HCEC 1CT (cell line): ENCODE data around the gene TSPEAR.

Source experiments
- DNase-seq: peaks from one replicate; pipeline ENCODE4 v3.0.0-alpha.2; 2017

TSPEAR gene

DNA sequence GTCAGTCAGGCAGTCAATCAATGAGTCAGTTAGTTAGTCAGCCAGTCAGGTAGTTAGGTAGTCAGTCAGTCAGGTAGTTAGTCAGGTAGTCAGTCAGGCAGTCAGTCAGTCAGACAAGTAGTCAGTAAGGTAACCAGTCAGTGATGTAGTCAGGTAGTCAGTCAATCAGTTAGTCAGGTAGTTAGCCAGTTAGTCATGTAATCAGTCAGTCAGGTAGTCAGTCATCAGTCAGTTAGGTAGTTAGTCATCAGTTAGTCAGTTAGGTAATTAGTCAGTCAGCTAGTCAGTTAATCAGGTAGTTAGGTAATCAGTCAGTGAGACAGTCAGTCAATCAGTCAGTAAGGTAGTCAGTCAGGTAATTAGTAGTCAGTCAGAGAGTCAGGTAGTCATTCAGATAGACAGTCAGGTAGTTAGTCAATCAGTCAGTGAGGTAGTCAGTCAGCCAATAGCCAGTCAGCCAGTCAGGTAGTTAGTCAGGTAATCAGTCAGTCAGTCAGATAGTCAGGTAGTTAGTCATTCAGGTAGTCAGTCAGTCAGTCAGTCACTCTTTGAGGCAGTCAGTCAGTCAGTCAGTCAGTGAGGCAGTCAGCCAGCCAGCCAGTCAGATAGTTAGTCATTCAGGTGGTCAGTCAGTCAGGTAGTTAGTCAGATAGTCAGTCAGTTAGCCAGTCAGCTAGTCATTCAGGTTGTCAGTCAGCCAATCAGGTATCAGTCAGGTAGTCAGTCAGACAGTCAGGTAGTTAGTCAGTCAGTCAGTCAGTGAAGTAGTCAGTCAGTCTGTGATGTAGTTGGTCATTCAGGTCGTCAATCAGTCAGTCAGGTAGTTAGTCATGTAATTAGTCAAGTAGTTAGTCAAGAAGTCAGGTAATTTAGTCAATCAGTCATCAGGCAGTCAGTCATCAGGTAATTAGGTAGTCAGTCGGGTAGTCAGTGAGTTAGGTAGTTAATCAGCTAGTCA is 186.7 kb downstream of the TSPEAR start:
- no peak for DNase-seq

DNA sequence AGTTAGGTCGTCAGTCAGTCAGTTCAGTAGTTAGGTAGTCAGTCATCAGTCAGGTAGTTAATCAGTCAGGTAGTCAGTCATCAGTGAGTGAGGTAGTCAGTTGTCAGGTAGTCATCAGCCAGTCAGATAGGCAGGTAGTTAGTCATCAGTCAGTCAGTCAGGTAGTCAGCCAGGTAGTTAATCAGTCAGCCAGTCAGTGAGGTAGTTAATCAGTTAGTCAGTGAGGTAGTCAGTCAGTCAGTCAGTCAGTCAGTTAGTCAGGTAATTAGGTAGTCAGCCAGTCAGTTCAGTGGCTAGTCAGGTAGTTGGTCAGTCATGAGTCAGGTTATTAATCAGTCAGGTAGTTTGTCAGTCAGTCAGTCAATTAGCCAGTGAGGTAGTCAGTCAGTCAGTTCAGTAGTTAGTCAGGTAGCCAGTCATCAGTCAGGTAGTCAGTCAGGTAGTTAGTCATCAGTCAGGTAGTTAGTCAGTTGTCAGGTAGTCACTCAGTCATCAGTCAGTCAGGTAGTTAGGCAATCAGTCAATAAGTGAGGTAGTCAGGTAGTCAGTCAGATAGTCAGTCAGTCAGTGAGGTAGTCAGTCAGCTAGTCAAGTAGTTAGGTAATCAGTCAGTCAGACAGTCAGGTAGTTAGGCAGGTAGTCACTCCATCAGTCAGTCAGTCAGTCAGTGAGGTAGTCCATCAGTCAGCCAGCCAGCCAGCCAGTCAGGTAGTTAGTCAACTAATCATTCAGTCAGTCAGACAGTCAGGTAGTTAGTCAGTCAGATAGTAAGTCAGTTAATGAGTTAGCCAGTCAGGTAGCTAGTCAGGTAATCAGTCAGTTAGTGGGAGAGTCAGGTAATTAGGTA is 187.6 kb downstream of the TSPEAR start:
- no peak for DNase-seq

DNA sequence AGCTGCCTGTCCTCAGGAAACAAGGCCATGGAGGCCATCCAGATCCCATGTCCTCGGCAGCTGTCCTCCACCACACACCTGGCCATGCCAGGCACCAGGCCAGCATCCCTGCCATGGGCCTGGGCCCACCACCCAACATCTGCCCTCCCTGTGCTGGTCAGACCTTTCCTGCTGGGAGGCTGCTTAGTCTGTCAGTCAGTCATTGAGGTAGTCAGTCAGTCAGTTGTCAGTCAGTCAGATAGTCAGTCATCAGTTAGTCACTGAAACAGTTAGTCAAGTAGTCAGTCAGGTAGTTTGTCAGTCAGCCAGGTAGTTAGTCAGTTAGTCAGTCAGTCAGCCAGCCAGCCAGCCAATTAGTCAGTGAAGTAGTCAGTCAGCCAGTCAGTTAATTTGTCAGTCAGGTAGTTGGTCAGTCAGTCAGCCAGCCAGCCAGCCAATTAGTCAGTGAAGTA is 188.6 kb downstream of the TSPEAR start:
- DNase-seq = no peak

DNA sequence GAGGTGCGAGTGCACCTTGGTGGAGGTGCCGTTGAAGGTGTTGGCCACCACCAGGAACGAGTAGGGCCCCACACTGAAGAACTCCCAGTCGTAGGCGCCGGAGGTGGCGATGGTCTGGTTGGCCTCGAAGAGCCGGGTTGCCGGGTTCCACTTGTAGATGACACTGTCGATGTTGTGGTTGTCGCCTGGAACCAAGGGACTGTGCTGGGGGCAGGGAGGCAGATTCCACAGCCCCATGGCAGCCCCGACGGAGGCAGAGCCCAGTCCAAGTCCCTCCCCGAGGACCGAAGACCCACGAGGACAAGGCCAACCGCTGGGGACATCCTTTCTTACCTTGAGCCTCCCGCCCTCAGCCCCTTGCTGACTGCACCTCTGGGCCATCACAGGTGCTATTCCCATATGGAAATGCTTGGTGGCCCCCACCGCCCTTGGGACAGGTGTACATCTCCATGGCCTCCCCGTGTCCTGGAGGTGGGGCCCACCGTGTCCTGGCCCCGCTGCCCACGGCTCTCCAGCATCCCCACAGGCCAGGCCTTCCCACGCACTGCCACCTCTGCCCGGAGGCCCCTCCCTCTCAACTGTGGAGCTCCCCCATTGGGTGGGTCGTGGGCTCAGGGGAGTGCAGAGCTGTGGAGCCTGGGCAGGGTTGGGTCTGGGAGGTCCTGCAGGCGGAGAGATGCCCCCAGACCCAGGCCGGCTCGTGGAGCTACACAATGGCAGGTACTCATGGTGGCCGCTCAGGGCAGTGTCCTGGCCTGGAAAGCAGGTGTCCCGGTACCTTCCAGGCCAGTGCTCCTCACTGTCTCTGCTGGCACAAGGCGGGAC is 189.2 kb downstream of the TSPEAR start:
- no peak for DNase-seq

DNA sequence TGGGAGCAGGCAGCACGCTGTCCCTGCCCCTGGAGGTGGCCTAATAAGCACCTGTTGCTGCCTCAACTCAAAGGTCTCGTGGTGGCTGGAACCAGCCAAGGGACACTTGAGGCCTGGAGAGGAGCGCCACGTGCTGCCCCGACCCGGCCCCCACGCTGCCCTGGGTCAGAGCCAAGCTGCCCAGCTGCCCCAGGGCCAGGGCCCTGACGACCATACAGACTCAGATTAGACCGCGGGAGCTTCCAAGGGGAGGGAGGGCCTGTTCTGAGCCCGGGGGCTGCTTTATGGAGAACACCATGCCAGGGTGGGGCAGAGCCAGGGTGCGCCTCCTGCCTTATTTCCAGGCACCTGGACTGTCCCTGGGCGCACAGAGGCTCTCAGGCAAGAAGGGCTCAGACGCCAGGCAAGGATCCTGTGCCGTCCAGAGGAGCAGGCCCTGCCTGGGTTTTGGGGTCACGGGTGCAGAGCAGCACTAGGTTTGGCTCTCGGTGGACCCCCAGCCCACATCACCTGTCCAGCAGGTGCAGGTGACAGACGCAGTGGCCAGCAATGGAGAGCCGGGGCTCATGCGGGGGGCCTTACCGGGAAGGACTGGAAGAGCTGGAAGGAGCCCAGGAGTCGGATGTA is 190.0 kb downstream of the TSPEAR start:
- no peak for DNase-seq

GRCh38 chr21:44520326-44521300 is 190.8 kb downstream of the TSPEAR start:
- no peak for DNase-seq

DNA sequence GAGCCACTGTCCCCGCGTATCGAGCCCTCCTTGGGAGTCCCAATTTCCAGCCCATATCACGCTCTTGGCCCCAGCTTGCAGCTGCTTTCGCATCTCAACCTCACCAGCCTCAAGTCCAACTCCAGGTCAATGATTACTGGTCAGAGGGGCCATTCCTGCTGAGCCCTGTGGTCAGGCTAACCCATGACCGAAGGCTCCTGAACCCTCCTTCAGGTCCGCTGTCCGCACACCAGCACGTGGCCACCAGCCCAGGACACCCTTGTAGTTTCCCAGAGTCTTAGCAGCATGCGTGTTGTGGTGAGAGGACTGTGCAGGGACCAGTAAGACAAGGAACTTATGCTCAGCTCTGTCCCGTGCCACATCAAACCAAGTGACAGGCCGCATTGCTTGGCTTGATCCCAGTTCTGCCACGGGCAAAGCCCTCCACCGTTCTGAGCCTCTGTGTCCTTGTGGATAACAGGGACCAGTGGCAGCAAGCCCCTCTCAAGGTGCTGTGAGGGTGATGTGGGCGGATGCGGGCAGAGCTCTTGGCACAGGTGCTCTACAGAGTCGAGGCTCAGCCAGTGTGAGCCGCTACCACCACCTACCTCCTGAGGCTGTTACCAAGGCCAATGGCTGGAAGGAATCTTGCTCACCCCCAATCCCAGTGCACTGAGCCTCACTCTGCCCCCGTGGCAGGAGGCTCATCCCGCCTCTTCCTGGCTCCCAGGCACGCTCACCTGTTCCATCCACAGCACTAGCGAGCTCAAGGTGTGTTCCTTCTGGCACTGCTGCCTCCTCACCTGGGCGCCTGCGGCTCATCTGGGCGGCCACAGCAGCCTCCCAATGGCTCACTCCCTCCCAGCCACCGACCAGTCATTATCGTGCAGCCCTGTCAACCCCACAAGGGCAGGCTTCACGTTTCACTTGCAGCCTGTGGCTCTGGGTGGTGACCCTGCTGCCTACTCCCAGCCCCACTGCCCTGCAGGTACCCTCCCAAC is 191.7 kb downstream of the TSPEAR start:
- DNase-seq = no peak

GRCh38 chr21:44518686-44519085 is 192.7 kb downstream of the TSPEAR start:
- DNase-seq = no peak

DNA sequence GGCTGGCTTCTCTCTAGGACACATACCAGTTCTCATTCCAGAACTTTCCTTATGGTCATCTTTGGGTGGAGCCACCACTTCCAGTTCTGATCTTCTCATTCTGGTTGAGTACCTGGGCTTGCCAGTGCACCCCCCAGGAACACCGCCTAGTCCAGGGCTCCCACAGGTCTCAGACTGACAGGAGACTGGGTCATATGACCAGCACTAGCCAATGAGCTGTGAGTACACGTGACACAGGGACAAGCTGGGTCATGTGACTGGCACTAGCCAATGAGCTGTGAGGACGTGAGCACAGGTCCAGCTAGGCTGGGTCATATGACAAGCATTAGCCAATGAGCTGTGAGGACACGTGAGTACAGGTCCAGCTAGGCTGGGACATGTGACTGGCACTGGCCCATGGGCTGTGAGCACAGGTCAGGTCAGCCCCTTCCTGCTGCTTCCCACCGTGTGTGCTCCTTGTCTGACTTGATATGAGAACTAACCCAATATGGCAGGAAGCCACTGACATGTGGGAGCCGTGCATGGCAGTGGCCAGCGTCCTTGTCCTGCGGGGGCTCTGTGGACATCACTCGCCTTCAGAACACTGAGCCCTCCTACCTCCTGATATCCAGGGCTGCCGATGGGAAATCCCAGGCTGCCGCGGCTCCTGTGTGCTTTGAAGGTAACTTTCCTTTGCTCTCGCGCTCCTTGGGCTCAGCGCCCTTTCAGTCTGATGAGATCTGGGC is 194.0 kb downstream of the TSPEAR start:
- no peak for DNase-seq

DNA sequence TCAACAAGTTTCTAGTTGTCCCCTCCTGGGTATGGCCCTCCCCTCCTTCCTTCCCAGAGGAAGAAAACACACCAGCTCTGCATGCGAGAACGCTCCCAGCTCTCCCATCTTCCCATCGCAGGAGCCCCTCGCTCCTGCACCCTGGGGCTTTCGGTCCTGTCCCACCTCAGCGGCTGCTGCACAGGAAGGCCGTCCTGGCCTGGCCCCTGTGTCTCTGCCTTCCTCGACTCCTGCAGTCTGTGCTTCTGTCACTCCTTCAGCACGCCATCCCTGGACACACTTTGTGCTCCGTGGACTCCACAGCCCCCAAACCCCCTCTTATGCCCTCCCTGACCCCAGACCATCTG is 194.6 kb downstream of the TSPEAR start:
- no peak for DNase-seq

DNA sequence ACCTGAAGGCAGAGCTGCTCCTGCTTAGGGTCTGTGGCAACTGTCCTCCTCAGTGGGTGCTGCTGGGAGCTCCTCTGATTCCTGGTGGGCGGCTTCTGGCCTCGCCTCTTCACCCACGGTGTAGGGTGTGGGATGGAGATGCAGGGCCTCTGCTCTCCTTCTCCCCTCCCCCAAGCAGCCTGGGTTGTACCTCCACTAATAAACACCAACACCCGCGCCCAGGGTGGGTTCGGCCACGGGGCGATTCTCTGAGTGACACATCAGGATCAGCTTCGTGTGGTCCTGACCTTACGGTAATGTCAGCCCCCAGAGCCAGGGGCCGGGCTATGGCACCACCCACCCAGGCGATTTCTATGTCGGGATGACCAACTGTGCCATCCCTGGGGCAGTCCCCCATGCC is 195.0 kb downstream of the TSPEAR start:
- no peak for DNase-seq

GRCh38 chr21:44515359-44516165 is 195.8 kb downstream of the TSPEAR start:
- no peak for DNase-seq

DNA sequence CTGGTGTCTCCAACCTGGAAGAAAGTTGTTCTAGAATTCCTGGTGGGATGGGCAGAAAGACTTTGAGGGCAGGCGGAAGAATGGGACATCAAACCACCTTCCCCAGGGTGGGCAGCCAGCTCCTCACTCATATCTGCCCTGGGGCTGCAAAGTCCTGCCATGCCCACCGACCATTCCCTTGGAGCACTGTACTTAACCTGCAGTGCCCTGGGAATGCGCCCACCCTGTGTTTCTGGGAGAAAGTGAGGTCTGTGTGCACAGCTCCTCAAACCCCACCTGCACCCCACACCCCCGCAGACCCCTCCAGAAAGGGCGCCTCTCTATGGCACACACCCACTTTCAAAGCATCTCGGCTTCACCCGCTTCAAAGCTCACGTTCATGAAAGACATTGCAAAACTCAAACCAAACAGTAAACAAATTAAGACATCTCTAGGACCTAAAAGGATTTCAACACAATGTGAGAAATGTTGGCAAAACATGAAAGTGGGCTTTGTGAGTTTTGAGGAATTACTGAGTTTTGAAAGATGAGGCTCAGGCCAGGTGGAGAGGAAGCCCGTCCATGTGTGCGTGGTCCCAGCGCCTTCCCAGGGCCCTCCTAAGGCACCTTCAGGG is 196.5 kb downstream of the TSPEAR start:
- DNase-seq = no peak

GRCh38 chr21:44514218-44514520 is 197.2 kb downstream of the TSPEAR start:
- no peak for DNase-seq

- DNase-seq = no peak
These were observed 197.8 kb downstream of the TSPEAR start for GRCh38 chr21:44513389-44514217.

GRCh38 chr21:44512496-44513388 is 198.6 kb downstream of the TSPEAR start:
- no peak for DNase-seq
